OCI-LY7 (cell line): ENCODE measurements around the gene EMILIN1. TPM values are rescaled to one million over a fixed set of nuclear protein-coding genes. Genes with fewer than 3 reads are reported as not detected.

Source experiments
- BruUV-seq: library from RNA; stranded (reverse); fragments of 400-500 nt; replicated peaks from 2 replicates; lab custom pipeline; 2021; lab: Mats Ljungman, UMichigan
- CTCF ChIA-PET: fragments of 300-600 bp; sonication (Branson Sonifier 250); formaldehyde crosslinking; loops from one replicate; lab custom pipeline; 2022; ENCODE audit warnings: antibody characterized with exemption; ENCODE audit not compliant: unreplicated experiment; lab: Charles Lee
- POLR2A ChIA-PET: fragments of 300-600 bp; sonication (Branson Sonifier 250); formaldehyde crosslinking; loops from one replicate; lab custom pipeline; 2022; ENCODE audit warnings: antibody characterized with exemption; lab: Charles Lee
- DNase-seq: peaks from one replicate; pipeline ENCODE4 v3.0.0-alpha.2; 2015; ENCODE audit warnings: low spot score
- H2AFZ ChIP-seq: fragments of 200-600 bp; sonication (generic), shearing (Covaris generic); 2 replicates; pipeline ENCODE4 v1.6.1; 2014; ENCODE audit warnings: mild to moderate bottlenecking, antibody characterized with exemption, low read length, moderate library complexity
- H3K27ac ChIP-seq: fragments of 200-600 bp; sonication (generic); 2 replicates; pipeline ENCODE4 v1.5.1; 2014; ENCODE audit warnings: mixed run types, low read depth, mild to moderate bottlenecking, moderate library complexity, low read length, inconsistent platforms; ENCODE audit not compliant: poor library complexity, severe bottlenecking
- H3K36me3 ChIP-seq: fragments of 200-600 bp; sonication (generic); 2 replicates; pipeline ENCODE4 v1.6.1; 2014; ENCODE audit warnings: mild to moderate bottlenecking, antibody characterized with exemption, low read length, moderate library complexity, mixed read lengths; ENCODE audit not compliant: insufficient read depth
- H3K4me1 ChIP-seq: fragments of 200-600 bp; sonication (generic); 2 replicates; pipeline ENCODE4 v1.5.1; 2014; ENCODE audit warnings: mild to moderate bottlenecking, low read length; ENCODE audit not compliant: insufficient read depth, poor library complexity, severe bottlenecking
- H3K4me2 ChIP-seq: fragments of 200-600 bp; sonication (generic); 2 replicates; pipeline ENCODE4 v1.6.1; 2014; ENCODE audit warnings: mild to moderate bottlenecking, low read length
- H3K4me3 ChIP-seq: fragments of 200-600 bp; sonication (generic); 2 replicates; pipeline ENCODE4 v1.5.1; 2014; ENCODE audit warnings: mild to moderate bottlenecking, low read depth, low read length; ENCODE audit not compliant: poor library complexity, severe bottlenecking
- H3K79me2 ChIP-seq: fragments of 200-600 bp; sonication (generic); 2 replicates; pipeline ENCODE4 v1.6.1; 2016; ENCODE audit warnings: low read depth, mild to moderate bottlenecking, low read length, moderate library complexity, mixed read lengths; ENCODE audit not compliant: insufficient read depth
- H3K9me2 ChIP-seq: fragments of 200-600 bp; sonication (generic); 2 replicates; pipeline ENCODE4 v1.6.1; 2016; ENCODE audit warnings: mild to moderate bottlenecking, low read length, mixed read lengths; ENCODE audit not compliant: insufficient read depth
- H3K9me3 ChIP-seq: fragments of 200-600 bp; sonication (generic); 2 replicates; pipeline ENCODE4 v1.6.1; 2014; ENCODE audit warnings: mild to moderate bottlenecking, mixed run types, low read length, mixed read lengths
- H4K20me1 ChIP-seq: fragments of 200-600 bp; sonication (generic); 2 replicates; pipeline ENCODE4 v1.6.1; 2014; ENCODE audit warnings: mild to moderate bottlenecking, antibody characterized with exemption, low read length, moderate library complexity, mixed read lengths; ENCODE audit not compliant: insufficient read depth
- CTCF ChIP-seq: fragments of 200-600 bp; sonication (generic); conservative IDR thresholded peaks from 2 replicates; pipeline ENCODE4 v1.5.1; 2014; ENCODE audit warnings: mild to moderate bottlenecking, antibody characterized with exemption, low read length, moderate library complexity, mixed read lengths
- EZH2phosphoT487 ChIP-seq: fragments of 200-600 bp; sonication (generic); IDR thresholded peaks from 2 replicates; pipeline ENCODE4 v1.6.1; 2018; ENCODE audit warnings: low read depth, borderline replicate concordance, mild to moderate bottlenecking, mixed run types, antibody characterized with exemption, low read length, moderate library complexity, mixed read lengths
- intact Hi-C: fragments of 100-400 bp; cut with micrococcal nuclease; formaldehyde crosslinking; loops from one replicate; pipeline ENCODE4 v1.10.0; 2022; ENCODE audit not compliant: unreplicated experiment
- total RNA-seq, 2 experiments: library from RNA; depleted of rRNA in 1 of 2; stranded (reverse); fragments of >200 nt in 1 of 2; shearing (Covaris generic) in 1 of 2; gene quantifications; 2 replicates each; pipeline ENCODE4 v1.2.3, GENCODE V29; 2014 to 2022

Gene EMILIN1
- total RNA-seq, 2 experiments from 2014 or later, result 2.2 to 2.7 TPM

DNA sequence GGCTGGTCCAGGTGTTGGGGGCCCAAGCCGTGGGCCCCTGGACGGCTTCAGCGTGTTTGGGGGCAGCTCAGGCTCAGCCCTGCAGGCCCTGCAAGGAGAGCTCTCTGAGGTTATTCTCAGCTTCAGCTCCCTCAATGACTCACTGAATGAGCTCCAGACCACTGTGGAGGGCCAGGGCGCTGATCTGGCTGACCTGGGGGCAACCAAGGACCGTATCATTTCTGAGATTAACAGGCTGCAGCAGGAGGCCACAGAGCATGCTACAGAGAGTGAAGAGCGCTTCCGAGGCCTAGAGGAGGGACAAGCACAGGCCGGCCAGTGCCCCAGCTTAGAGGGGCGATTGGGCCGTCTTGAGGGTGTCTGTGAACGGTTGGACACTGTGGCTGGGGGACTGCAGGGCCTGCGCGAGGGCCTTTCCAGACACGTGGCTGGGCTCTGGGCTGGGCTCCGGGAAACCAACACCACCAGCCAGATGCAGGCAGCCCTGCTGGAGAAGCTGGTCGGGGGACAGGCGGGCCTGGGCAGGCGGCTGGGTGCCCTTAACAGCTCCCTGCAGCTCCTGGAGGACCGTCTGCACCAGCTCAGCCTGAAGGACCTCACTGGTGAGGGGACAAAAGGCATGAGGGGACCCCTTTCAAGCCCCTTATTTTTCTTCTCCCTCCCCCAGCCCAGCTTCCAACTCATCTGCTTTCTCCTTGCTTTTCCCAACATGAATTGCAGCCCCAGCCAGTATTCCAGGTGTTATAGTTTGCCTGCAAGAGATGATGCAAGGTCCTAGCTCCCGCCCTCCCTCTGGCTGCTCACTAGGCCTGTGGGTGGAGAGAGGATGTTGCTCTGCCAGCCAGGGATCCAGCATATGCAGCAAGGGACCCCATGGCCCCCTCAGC is 5.2 kb downstream of the EMILIN1 start:
- Histone ChIP-seq H3K27ac (no peak overlapping the region), H3K36me3 (no peaks in the 10 kb centered on the region), H3K4me1 (peaks cover 54% of the 10 kb centered on the region), H3K9me2 (no peaks in the 10 kb centered on the region), H3K4me2 (no peak overlapping the region), H3K79me2 (no peaks in the 10 kb centered on the region), H4K20me1 (no peaks in the 10 kb centered on the region), H3K9me3 (no peaks in the 10 kb centered on the region), H2AFZ (no peak overlapping the region), H3K4me3 (no peak overlapping the region)
- BruUV-seq, result no TSS peak
- ChIA-PET POLR2A (interaction anchor here (0.7 to 1.7 kb wide), 2 partner anchors 31 to 33 kb away, joined by 3 read pairs; no protein-coding TSS in a partner anchor), CTCF (interaction anchor here (0.9 kb wide), 1 partner anchor 11 kb away, joined by 3 read pairs; no protein-coding TSS in a partner anchor)
- DNase-seq, result no peak
- intact Hi-C loops, result no loop called here
- TF ChIP-seq EZH2phosphoT487 (no peak), CTCF (no peak)

DNA sequence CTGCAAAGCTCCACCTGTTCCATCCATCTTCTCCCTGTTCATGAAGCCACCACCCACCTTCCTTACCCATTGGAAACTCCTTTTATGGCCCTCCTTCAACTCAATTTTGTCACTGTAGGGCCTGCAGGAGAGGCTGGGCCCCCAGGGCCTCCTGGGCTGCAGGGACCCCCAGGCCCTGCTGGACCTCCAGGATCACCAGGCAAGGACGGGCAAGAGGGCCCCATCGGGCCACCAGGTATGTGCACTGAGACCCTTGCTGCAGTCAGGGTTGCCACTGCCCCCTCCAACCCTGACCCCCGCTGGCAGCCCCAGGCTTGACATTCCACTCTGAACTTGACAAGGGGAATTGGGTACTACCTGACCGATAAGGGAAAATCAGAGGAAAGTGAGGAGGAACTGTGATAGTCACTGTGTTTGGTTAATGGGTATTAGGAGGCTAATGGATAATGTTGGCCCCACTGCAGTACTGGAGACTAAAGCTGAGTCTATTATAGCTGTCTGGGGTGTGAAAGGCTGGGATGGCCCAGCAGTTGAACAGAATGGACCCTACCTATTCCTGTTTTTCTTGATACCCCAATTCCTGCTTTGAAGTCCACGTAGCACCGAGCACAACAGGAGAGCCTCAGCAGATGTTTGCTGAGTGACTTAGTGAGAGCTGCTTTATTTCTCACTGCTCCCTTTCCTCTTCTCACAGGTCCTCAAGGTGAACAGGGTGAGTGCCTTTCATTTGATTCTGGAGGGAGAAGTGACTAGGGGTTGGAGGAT is 6.1 kb downstream of the EMILIN1 start:
- BruUV-seq, result TSS peak; percentile 67
- H3K36me3 ChIP-seq, result no peaks in the 10 kb centered on the region
- H3K79me2 ChIP-seq, result no peaks in the 10 kb centered on the region
- no peak overlapping the region for H3K4me2 ChIP-seq
- H3K9me3 ChIP-seq, result no peaks in the 10 kb centered on the region
- H3K4me1 ChIP-seq, result peaks cover 58% of the 10 kb centered on the region
- CTCF ChIA-PET, result interaction anchor here (0.9 kb wide), 1 partner anchor 12 kb away, joined by 3 read pairs; no protein-coding TSS in a partner anchor
- POLR2A ChIA-PET, result interaction anchor here (0.7 to 1.7 kb wide), 2 partner anchors 30 to 34 kb away, joined by 3 read pairs; no protein-coding TSS in a partner anchor
- no peak overlapping the region for H2AFZ ChIP-seq
- TF ChIP-seq EZH2phosphoT487 (no peak), CTCF (no peak)
- no peak overlapping the region for H3K4me3 ChIP-seq
- H4K20me1 ChIP-seq, result no peaks in the 10 kb centered on the region
- H3K9me2 ChIP-seq, result no peaks in the 10 kb centered on the region
- DNase-seq, result no peak
- H3K27ac ChIP-seq, result no peak overlapping the region
- intact Hi-C loops, result no loop called here
